HUES6 (cell line): ENCODE results near the gene IMMP1L.

Source experiments
- H3K27ac ChIP-seq: 2 replicates; pipeline ENCODE4 v1.7.0; 2013; ENCODE audit warnings: low read depth, mild to moderate bottlenecking, low read length, inconsistent platforms
- H3K27me3 ChIP-seq: 2 replicates; pipeline ENCODE4 v1.6.1; 2013; ENCODE audit warnings: low read length; ENCODE audit not compliant: control insufficient read depth, insufficient read depth
- H3K36me3 ChIP-seq: 2 replicates; pipeline ENCODE4 v1.6.1; 2013; ENCODE audit warnings: low read length; ENCODE audit not compliant: control insufficient read depth, insufficient read depth
- H3K4me1 ChIP-seq: 2 replicates; pipeline ENCODE4 v1.6.1; 2013; ENCODE audit warnings: low read length; ENCODE audit not compliant: control insufficient read depth, insufficient read depth
- H3K4me3 ChIP-seq: 2 replicates; pipeline ENCODE4 v1.5.1; 2013; ENCODE audit warnings: low read depth, low read length
- H3K9ac ChIP-seq: one replicate; pipeline ENCODE4 v1.6.1; 2013; ENCODE audit warnings: mild to moderate bottlenecking, low read length
- H3K9me3 ChIP-seq: 2 replicates; pipeline ENCODE4 v1.6.1; 2013; ENCODE audit warnings: low read depth, low read length; ENCODE audit not compliant: control insufficient read depth, insufficient read depth

Gene IMMP1L

DNA sequence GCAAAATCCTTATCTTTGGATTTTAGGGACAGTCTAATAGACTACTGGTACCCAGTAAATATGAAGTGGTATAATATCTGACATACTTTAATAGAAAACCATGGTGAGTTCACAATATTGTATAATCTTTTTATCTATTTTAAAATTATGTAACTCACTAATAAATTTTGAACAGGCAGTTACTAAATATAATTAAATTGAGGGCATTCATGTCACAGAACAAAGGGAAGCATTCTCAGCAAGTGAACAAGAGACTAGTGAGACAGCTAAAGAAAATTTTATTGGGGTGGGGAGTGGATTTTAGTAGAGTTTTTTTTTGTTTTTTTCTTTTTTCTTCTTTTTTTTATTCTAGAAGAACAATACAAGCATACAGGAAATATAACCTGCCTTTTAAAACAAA, 84.8 kb downstream of the IMMP1L start:
- Histone ChIP-seq H3K4me1 (peaks cover 18% of the 10 kb centered on the region; the same call in 1 of the 2 replicates), H3K27ac (no peak overlapping the region), H3K9ac (no peak overlapping the region), H3K9me3 (no peaks in the 10 kb centered on the region), H3K4me3 (no peak overlapping the region), H3K27me3 (no peaks in the 10 kb centered on the region), H3K36me3 (0 out of 2 replicates have a peak, but pooled peaks cover 3% of the 10 kb centered on the region)

DNA sequence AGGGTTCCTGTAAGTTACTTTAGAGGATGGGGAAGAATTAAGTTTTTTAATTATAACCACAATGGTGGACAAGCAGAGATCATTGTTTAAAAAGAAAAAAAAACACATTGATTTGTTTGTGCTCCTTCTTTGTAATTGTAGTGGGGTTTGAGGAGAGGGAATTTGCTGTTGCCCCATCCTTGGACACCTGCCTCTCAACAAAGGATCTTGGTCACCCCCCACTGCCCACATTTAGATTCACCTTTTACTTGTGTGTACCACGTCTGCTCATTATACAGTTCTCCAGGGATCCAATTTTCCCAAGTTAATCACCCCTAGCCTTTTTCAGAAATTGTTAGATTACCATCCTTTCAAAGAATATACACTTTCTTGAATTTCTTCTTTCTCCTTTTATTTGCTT, 86.7 kb downstream of the IMMP1L start:
- no peak overlapping the region for H3K4me3 ChIP-seq

DNA sequence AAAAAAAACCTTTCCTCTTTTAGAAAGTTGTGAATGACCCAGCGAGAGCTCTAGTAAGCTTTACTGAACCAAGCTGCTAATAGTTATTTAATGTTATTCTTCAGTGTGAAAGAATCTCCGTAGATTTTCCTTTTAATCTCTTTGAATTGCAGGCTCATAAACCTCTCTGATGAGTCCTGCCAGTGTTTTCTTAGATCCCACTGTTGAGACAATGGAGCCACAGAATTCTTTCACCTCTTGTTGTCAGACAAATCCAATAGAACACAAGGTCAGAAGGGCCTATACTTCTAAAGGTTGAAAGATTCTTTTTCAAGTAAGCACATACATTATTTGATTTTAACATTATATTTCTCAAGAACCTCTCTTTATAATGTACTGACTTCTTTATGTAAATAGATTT, 87.6 kb downstream of the IMMP1L start:
- Histone ChIP-seq H3K9me3 (no peaks in the 10 kb centered on the region), H3K27me3 (no peaks in the 10 kb centered on the region), H3K27ac (0 out of 2 replicates have a peak overlapping the region, but pooled peaks have one; percentile 37), H3K36me3 (no peaks in the 10 kb centered on the region), H3K9ac (no peak overlapping the region), H3K4me3 (no peak overlapping the region), H3K4me1 (peaks cover 42% of the 10 kb centered on the region)

More for the DNA sequence above, 86.7 kb downstream of the IMMP1L start:
- peaks cover 33% of the 10 kb centered on the region for H3K4me1 ChIP-seq
- no peaks in the 10 kb centered on the region for H3K27me3 ChIP-seq
- no peaks in the 10 kb centered on the region for H3K36me3 ChIP-seq
- no peak overlapping the region; the same call in 1 of the 2 replicates for H3K27ac ChIP-seq
- H3K9ac ChIP-seq, result no peak overlapping the region
- no peaks in the 10 kb centered on the region for H3K9me3 ChIP-seq

DNA sequence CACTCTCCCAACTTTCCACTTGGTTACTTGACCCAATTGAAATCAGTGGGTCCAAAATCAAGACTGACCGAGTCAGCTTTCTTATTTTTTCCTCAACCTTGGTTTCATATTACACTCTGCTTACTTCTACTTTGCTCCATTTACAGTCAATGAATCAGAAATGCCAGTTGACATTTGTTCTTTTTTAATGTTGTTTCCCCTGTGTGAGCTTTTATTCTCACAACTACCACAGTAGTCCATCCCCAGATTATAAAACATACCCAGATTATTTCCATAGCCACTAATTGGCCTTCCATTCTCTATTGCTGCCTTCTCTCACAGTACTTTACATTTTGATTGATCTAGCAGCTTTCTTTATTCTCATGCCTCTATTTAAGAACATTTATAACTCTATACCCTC, 89.8 kb downstream of the IMMP1L start:
- Histone ChIP-seq H3K4me1 (peaks cover 45% of the 10 kb centered on the region), H3K4me3 (no peak overlapping the region), H3K36me3 (no peaks in the 10 kb centered on the region), H3K9ac (no peak overlapping the region), H3K9me3 (no peaks in the 10 kb centered on the region), H3K27ac (no peak overlapping the region), H3K27me3 (no peaks in the 10 kb centered on the region)

DNA sequence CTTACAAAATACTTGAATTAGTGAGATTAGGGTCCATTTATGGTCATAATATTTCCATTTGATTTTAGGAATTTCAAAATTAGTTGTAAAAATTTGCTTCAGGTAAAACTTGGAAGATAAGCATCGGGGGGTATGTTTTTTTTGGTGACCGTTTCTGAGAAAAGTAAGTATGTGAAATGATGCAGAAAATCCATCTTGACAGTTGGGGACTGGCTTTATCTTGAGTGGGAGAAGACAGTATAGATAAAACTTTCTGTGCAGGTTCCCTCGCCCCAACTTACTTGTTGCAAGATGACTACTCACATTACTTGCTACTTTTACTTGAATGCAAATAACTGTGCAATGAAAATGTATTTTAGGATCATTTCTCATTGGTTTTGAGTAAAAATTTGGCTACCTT, 90.3 kb downstream of the IMMP1L start:
- no peaks in the 10 kb centered on the region for H3K9me3 ChIP-seq
- H3K27me3 ChIP-seq, result no peaks in the 10 kb centered on the region
- H3K4me1 ChIP-seq, result peaks cover 45% of the 10 kb centered on the region
- no peak overlapping the region for H3K9ac ChIP-seq
- H3K36me3 ChIP-seq, result no peaks in the 10 kb centered on the region
- no peak overlapping the region for H3K4me3 ChIP-seq
- H3K27ac ChIP-seq, result no peak overlapping the region

DNA sequence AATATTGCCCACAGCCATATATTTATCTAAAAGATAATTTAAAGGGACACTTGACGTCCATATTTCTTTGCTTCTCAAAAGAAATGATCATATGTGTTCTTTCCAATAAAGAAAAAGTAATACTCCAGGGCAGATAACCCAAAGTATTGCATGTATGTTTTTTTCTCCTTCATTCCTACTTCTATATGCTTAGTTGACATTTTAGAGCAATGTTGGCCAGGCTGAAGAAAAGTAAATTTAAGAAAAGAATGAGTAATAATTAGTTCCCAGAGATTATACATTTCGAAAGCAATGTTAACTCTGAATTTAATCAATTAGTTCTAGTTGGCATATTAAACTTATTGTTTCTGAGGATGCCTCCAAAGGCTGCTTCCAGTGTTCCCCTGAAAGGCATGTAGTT, 91.6 kb downstream of the IMMP1L start:
- H3K9ac ChIP-seq, result no peak overlapping the region
- H3K9me3 ChIP-seq, result no peaks in the 10 kb centered on the region
- H3K27me3 ChIP-seq, result no peaks in the 10 kb centered on the region
- no peaks in the 10 kb centered on the region for H3K36me3 ChIP-seq
- no peak overlapping the region for H3K4me3 ChIP-seq
- peaks cover 45% of the 10 kb centered on the region for H3K4me1 ChIP-seq
- no peak overlapping the region for H3K27ac ChIP-seq

DNA sequence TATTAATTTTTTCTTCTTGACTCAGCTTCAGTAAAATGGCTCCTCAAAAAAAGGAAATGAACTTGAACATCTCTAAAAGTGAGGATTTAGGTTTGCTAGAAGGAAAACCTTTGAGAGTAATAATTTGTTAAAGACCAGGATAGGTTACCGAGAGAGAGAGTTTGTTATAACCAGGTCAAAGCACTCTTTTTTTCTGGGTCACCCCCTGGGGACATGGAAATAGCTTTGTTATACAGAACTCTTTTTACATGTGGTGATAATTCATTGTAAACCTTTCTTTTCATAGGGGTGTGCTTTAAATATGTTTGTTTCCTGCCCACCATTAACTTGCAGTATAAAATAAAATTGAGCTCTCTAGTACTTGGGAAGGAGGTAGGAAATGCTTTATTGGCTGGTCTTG, 92.1 kb downstream of the IMMP1L start:
- Histone ChIP-seq H3K27me3 (no peaks in the 10 kb centered on the region), H3K9me3 (no peaks in the 10 kb centered on the region), H3K9ac (no peak overlapping the region), H3K4me1 (peaks cover 45% of the 10 kb centered on the region), H3K36me3 (no peaks in the 10 kb centered on the region), H3K27ac (no peak overlapping the region), H3K4me3 (no peak overlapping the region)

DNA sequence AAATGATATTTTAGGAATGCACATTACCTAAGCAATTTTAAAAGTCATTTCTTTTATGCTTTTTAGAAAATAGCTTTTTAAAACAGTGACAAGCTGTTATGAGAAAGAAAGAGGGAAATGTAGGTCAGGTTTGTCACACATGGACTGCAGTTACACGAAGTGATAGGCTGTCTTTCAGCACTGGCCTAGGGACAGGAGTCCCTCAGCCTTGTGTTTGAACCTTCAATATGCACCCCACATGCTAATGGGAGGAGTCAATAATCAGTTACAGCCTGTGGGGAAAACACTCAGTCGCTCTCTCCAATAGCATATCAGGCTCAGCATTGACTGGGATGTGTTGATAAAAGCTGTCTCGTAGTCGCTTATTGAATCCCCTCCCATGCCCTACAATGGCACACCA, 94.0 kb downstream of the IMMP1L start:
- Histone ChIP-seq H3K4me3 (no peak overlapping the region), H3K4me1 (peaks cover 35% of the 10 kb centered on the region), H3K27me3 (no peaks in the 10 kb centered on the region), H3K9me3 (peaks cover 6% of the 10 kb centered on the region; the same call in 1 of the 2 replicates), H3K27ac (no peak overlapping the region), H3K9ac (no peak overlapping the region), H3K36me3 (no peaks in the 10 kb centered on the region)

DNA sequence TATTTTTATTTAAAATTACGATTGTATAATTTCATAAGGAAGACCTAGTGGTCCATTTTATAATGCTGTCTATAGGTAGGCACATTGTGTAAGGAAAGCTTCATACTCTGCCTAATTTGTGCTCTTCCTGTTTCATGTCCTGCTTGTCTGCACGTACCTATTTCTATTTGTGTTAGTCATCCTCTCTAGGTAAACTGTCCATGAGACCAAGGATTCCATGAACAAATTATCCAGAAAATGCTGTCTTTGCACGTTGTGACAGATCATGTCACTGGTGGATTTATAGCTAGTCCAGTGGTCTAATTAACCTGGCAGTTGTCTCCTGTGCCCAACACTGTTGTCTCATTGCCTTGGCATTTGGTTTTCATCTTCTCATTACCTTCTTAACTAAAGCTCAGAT, 95.1 kb downstream of the IMMP1L start:
- Histone ChIP-seq H3K27ac (no peak overlapping the region), H3K9me3 (peaks cover 6% of the 10 kb centered on the region; the same call in 1 of the 2 replicates)

DNA sequence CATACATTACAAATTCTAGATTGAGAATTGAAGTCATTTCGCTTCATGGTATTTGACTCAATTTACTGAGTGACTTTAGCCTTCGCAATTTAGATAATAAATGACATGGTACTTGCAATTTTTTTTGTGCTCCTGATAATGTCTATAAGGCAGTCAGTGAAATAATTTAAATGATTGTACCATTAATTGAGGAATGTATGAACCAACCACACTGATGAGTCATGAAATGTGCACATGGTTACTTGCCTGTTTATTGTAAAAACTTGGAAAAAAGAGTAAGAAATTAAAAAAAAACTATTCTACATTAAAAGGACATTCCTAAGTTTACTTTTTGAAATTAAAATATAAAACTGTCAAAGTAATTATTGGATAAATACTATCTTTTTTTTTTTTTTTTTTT, 96.5 kb downstream of the IMMP1L start:
- H3K9me3 ChIP-seq, result peaks cover 6% of the 10 kb centered on the region; the same call in 1 of the 2 replicates
- H3K27me3 ChIP-seq, result no peaks in the 10 kb centered on the region
- H3K36me3 ChIP-seq, result no peaks in the 10 kb centered on the region
- H3K4me3 ChIP-seq, result no peak overlapping the region
- H3K9ac ChIP-seq, result no peak overlapping the region
- H3K27ac ChIP-seq, result no peak overlapping the region
- peaks cover 14% of the 10 kb centered on the region for H3K4me1 ChIP-seq

More for the DNA sequence above, 95.1 kb downstream of the IMMP1L start:
- Histone ChIP-seq H3K4me1 (peaks cover 24% of the 10 kb centered on the region), H3K36me3 (no peaks in the 10 kb centered on the region), H3K27me3 (no peaks in the 10 kb centered on the region), H3K4me3 (no peak overlapping the region), H3K9ac (no peak overlapping the region)

DNA sequence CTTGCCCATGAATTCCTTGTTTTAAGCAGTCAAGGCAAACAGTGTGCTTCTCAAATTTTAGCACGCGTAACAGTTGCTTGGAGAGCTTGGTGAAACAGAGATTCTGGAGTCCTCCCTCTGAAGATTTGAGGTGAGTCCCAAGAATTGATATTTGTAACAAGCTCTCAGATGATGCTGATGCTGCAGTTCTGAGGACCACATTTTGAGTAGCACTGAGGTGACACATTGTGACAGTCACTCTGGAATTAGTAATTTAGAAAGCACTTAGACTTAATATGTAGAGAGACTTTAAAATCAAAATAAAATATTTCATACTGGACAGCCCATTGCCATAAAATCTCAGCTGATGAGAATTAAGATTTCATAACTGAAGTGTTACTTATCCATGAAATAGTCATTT, 101.2 kb downstream of the IMMP1L start:
- H3K9me3 ChIP-seq, result peaks cover 6% of the 10 kb centered on the region; the same call in 1 of the 2 replicates
- no peaks in the 10 kb centered on the region for H3K4me1 ChIP-seq
- no peak overlapping the region for H3K9ac ChIP-seq
- H3K27me3 ChIP-seq, result no peaks in the 10 kb centered on the region
- H3K27ac ChIP-seq, result no peak overlapping the region
- H3K36me3 ChIP-seq, result no peaks in the 10 kb centered on the region
- no peak overlapping the region for H3K4me3 ChIP-seq

DNA sequence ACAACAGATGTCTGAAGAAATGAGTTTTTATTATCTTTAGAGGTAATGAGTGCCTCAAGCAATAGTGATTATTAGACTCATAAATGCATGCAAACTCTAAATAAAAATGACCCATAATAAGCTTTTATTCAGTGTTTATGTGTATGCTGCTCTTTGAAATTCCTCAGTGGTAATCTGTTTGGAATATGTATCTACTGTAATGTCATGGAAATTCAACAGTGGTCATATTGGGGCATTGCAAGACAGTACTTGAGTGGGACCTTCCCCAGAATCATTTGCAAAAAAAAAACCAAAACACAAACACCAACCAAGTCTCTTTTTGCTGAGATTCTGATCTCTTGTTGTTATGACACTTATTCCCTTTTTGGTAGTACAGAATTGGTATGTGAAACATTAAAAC, 104.8 kb downstream of the IMMP1L start:
- H3K4me3 ChIP-seq, result no peak overlapping the region
- no peaks in the 10 kb centered on the region for H3K9me3 ChIP-seq
- no peaks in the 10 kb centered on the region for H3K36me3 ChIP-seq
- no peaks in the 10 kb centered on the region for H3K4me1 ChIP-seq
- H3K9ac ChIP-seq, result no peak overlapping the region
- no peak overlapping the region for H3K27ac ChIP-seq
- no peaks in the 10 kb centered on the region for H3K27me3 ChIP-seq
